ENCODE results near the gene HECW1.

GRCh38 chr7:43372676-43373355 is 260.4 kb downstream of the HECW1 start:
- TF ChIP-seq CTCF (conservative IDR thresholded peaks at IDR 0.05; ENCODE audit: low read length) (no peak), EZH2phosphoT487 (IDR thresholded peaks at IDR 0.05; ENCODE audit: borderline replicate concordance) (no peak)
